PC-3 (cell line): ENCODE results near the gene FUT8. TPM values are rescaled to one million over a fixed set of nuclear protein-coding genes. Genes with fewer than 3 reads are reported as not detected.

Experiments
- ATAC-seq: fragments of 200-7000 bp; cut with Tn5 transposase; 2 replicates; pipeline ENCODE4 v1.9.1; 2020; ENCODE audit warnings: mild to moderate bottlenecking, moderate library complexity
- BruUV-seq: library from RNA; stranded (reverse); fragments of 400-500 nt; replicated peaks from 2 replicates; lab custom pipeline; 2021; lab: Mats Ljungman, UMichigan
- CTCF ChIA-PET: fragments of 300-600 bp; sonication (Branson Sonifier 250); formaldehyde crosslinking; loops from one replicate; lab custom pipeline; 2022; ENCODE audit warnings: antibody characterized with exemption; lab: Charles Lee
- POLR2A ChIA-PET: fragments of 300-600 bp; sonication (Branson Sonifier 250); formaldehyde crosslinking; loops from one replicate; lab custom pipeline; 2022; ENCODE audit warnings: antibody characterized with exemption; ENCODE audit not compliant: unreplicated experiment; lab: Charles Lee
- DNase-seq: peaks from one replicate; pipeline ENCODE4 v3.0.0-alpha.2; 2015
- H2AFZ ChIP-seq: fragments of 300-600 bp; sonication (generic); 2 replicates; pipeline ENCODE4 v1.6.0; 2016; ENCODE audit warnings: antibody characterized with exemption, low read length
- H3F3A ChIP-seq: fragments of 300-600 bp; sonication (generic); one replicate; pipeline ENCODE4 v1.6.0; 2017; ENCODE audit warnings: antibody characterized with exemption, low read length, control low read depth, mild to moderate bottlenecking; ENCODE audit not compliant: unreplicated experiment
- H3K27ac ChIP-seq: fragments of 300-600 bp; sonication (generic); 2 replicates; pipeline ENCODE4 v1.5.1; 2016; ENCODE audit warnings: mild to moderate bottlenecking, low read length
- H3K27me3 ChIP-seq: fragments of 300-600 bp; sonication (generic); 2 replicates; pipeline ENCODE4 v1.6.1; 2016; ENCODE audit warnings: low read length, mixed read lengths
- H3K36me3 ChIP-seq: fragments of 300-600 bp; sonication (generic); 2 replicates; pipeline ENCODE4 v1.6.1; 2016; ENCODE audit warnings: low read depth, mixed run types, low read length, mixed read lengths
- H3K4me1 ChIP-seq: fragments of 300-600 bp; sonication (generic); 2 replicates; pipeline ENCODE4 v1.5.1; 2016; ENCODE audit warnings: low read length; ENCODE audit not compliant: insufficient read depth
- H3K4me2 ChIP-seq: fragments of 300-600 bp; sonication (generic); 2 replicates; pipeline ENCODE4 v1.6.0; 2016; ENCODE audit warnings: low read length
- H3K4me3 ChIP-seq: fragments of 300-600 bp; sonication (generic); 2 replicates; pipeline ENCODE4 v1.5.1; 2016; ENCODE audit warnings: mild to moderate bottlenecking, low read length, mixed read lengths
- H3K79me2 ChIP-seq: fragments of 300-600 bp; sonication (generic); 2 replicates; pipeline ENCODE4 v1.6.1; 2017; ENCODE audit warnings: low read length, mixed read lengths
- H3K9ac ChIP-seq: fragments of 300-600 bp; sonication (generic); 2 replicates; pipeline ENCODE4 v1.6.0; 2016; ENCODE audit warnings: mild to moderate bottlenecking, low read length
- H3K9me2 ChIP-seq: fragments of 300-600 bp; sonication (generic); replicated peaks from 2 replicates; pipeline ENCODE4 v1.6.1; 2016; ENCODE audit warnings: mixed run types, low read length, mixed read lengths
- H3K9me3 ChIP-seq: fragments of 300-600 bp; sonication (generic); 2 replicates; pipeline ENCODE4 v1.6.1; 2016; ENCODE audit warnings: low read length, mixed read lengths
- H4K20me1 ChIP-seq: fragments of 300-600 bp; sonication (generic); 2 replicates; pipeline ENCODE4 v1.6.1; 2016; ENCODE audit warnings: low read length, mixed read lengths
- CTCF ChIP-seq: fragments of 300-600 bp; sonication (generic); conservative IDR thresholded peaks from 2 replicates; pipeline ENCODE4 v1.5.1; 2017; ENCODE audit warnings: antibody characterized with exemption, low read depth, mild to moderate bottlenecking, low read length
- EZH2 ChIP-seq: fragments of 300-600 bp; sonication (generic); IDR thresholded peaks from one replicate; pipeline ENCODE4 v1.6.1; 2017; ENCODE audit warnings: antibody characterized with exemption, mild to moderate bottlenecking, low read length; ENCODE audit not compliant: unreplicated experiment
- EZH2phosphoT487 ChIP-seq: fragments of 300-600 bp; sonication (generic); IDR thresholded peaks from 2 replicates; pipeline ENCODE4 v1.6.1; 2018; ENCODE audit warnings: mild to moderate bottlenecking, antibody characterized with exemption, low read length, borderline replicate concordance
- intact Hi-C: fragments of 100-400 bp; cut with micrococcal nuclease; formaldehyde crosslinking; loops from 2 replicates; pipeline ENCODE4 v1.9.0; 2023
- total RNA-seq: library from RNA; depleted of rRNA; stranded (reverse); fragments of >200 nt; gene quantifications from 2 replicates; pipeline ENCODE4 v1.2.3, GENCODE V29; 2014

Gene FUT8
- total RNA-seq, 1 experiment from 2014 or later: 132 TPM

GRCh38 chr14:65676361-65677014, 264.0 kb downstream of the FUT8 start:
- CTCF ChIA-PET: interaction anchor here (1.4 kb wide), 1 partner anchor 148 kb away, joined by 5 read pairs; no protein-coding TSS in a partner anchor
- BruUV-seq: no TSS peak
- DNase-seq (peak; percentile 41), ATAC-seq (peak; percentile 80)
- peak overlapping the region; percentile 48 for H3K4me2 ChIP-seq
- TF ChIP-seq EZH2 (no peak), CTCF (no peak), EZH2phosphoT487 (no peak)
- H3K36me3 ChIP-seq: peaks cover 5% of the 10 kb centered on the region
- H4K20me1 ChIP-seq: no peaks in the 10 kb centered on the region
- peak overlapping the region; percentile 16; the same call in 1 of the 2 replicates for H3K27ac ChIP-seq
- H3K9me3 ChIP-seq: no peaks in the 10 kb centered on the region
- no peak overlapping the region for H3K9ac ChIP-seq
- H3K9me2 ChIP-seq: no peaks in the 10 kb centered on the region
- POLR2A ChIA-PET: interaction anchor here (0.6 to 0.7 kb wide), 3 partner anchors 12 to 507 kb away, joined by 3 to 5 read pairs (median 3); no protein-coding TSS in a partner anchor
- peak overlapping the region; percentile 44 for H3K4me3 ChIP-seq
- intact Hi-C loops: loop anchor here (2.0 to 5.0 kb wide), 4 partner anchors 44 to 259 kb away; no protein-coding TSS in a partner anchor
- H2AFZ ChIP-seq: peak overlapping the region; percentile 45
- peaks cover 3% of the 10 kb centered on the region for H3F3A ChIP-seq
- no peaks in the 10 kb centered on the region for H3K27me3 ChIP-seq
- peaks cover 14% of the 10 kb centered on the region for H3K4me1 ChIP-seq
- 0 out of 2 replicates have a peak, but pooled peaks cover 10% of the 10 kb centered on the region for H3K79me2 ChIP-seq

GRCh38 chr14:65685572-65685971, 273.0 kb downstream of the FUT8 start:
- H3K9me2 ChIP-seq: no peaks in the 10 kb centered on the region
- H3F3A ChIP-seq: no peaks in the 10 kb centered on the region
- BruUV-seq: no TSS peak
- no peak overlapping the region for H3K4me2 ChIP-seq
- H3K36me3 ChIP-seq: peaks cover 13% of the 10 kb centered on the region
- H4K20me1 ChIP-seq: no peaks in the 10 kb centered on the region
- no peaks in the 10 kb centered on the region for H3K4me1 ChIP-seq
- H3K9me3 ChIP-seq: no peaks in the 10 kb centered on the region
- DNase-seq (no peak), ATAC-seq (no peak)
- no peaks in the 10 kb centered on the region for H3K79me2 ChIP-seq
- H2AFZ ChIP-seq: no peak overlapping the region
- intact Hi-C loops: no loop called here
- TF ChIP-seq CTCF (no peak), EZH2phosphoT487 (no peak), EZH2 (no peak)
- H3K27ac ChIP-seq: no peak overlapping the region
- no peaks in the 10 kb centered on the region for H3K27me3 ChIP-seq
- ChIA-PET CTCF (no interaction called here), POLR2A (no interaction called here)
- H3K9ac ChIP-seq: no peak overlapping the region
- no peak overlapping the region for H3K4me3 ChIP-seq

GRCh38 chr14:65686761-65687160, 274.2 kb downstream of the FUT8 start:
- DNase-seq: peak; percentile 18
- ATAC-seq: peak; percentile 40; the same call in 1 of the 2 replicates
- Histone ChIP-seq H3K4me1 (no peaks in the 10 kb centered on the region), H3K9ac (no peak overlapping the region), H3K36me3 (peaks cover 13% of the 10 kb centered on the region), H3K4me2 (no peak overlapping the region), H3F3A (no peaks in the 10 kb centered on the region), H3K79me2 (no peaks in the 10 kb centered on the region), H3K9me2 (no peaks in the 10 kb centered on the region), H3K9me3 (no peaks in the 10 kb centered on the region), H4K20me1 (no peaks in the 10 kb centered on the region), H3K4me3 (no peak overlapping the region), H2AFZ (no peak overlapping the region), H3K27me3 (no peaks in the 10 kb centered on the region), H3K27ac (no peak overlapping the region)
- TF ChIP-seq EZH2: no peak
- no peak for TF ChIP-seq EZH2phosphoT487
- TF ChIP-seq CTCF: no peak
- no TSS peak for BruUV-seq
- intact Hi-C loops: no loop called here
- CTCF ChIA-PET: no interaction called here
- POLR2A ChIA-PET: no interaction called here
